Measurements from ENCODE around the gene THYN1. TPM values are rescaled to one million over a fixed set of nuclear protein-coding genes. Genes with fewer than 3 reads are reported as not detected.

The THYN1 gene
- total and polyA plus RNA-seq, 9 donors: 41.0 to 91.8 (median 59.6) TPM

DNA sequence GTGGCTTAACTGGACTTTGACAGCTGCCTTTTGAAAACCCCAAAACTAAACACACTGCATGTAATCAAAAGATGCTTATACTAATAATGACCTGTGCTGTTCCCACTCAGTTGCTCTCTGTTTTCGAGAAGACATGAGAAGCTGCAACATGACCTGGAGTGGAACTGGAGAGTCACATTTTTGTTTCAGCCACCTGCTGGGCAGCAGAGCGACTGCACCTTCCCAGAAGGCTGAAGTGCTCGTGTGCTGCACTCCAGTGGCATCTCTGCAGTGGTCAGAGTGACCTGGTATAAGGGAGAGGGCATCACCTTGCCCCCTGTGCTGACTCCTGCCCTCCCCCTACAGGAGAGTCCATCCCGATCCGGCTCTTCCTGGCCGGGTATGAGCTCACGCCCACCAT is 8.6 kb downstream of the THYN1 start:
- intact Hi-C loops (cut with DNase I): no loop called here
- H3K27me3 ChIP-seq: no peaks in the 10 kb centered on the region
- DNase-seq: no peak
- no peaks in the 10 kb centered on the region for H3K36me3 ChIP-seq
- no peaks in the 10 kb centered on the region for H3K4me1 ChIP-seq (ENCODE audit: insufficient read depth)
- 37 to 47% (median 37%) methylated on average over 7 of the region's 7 CpGs for WGBS, 3 donors
- no peak for TF ChIP-seq POLR2A (IDR thresholded peaks at IDR 0.05)
- no peak for TF ChIP-seq EP300 (IDR thresholded peaks at IDR 0.05)
- TF ChIP-seq, protein P1, sequence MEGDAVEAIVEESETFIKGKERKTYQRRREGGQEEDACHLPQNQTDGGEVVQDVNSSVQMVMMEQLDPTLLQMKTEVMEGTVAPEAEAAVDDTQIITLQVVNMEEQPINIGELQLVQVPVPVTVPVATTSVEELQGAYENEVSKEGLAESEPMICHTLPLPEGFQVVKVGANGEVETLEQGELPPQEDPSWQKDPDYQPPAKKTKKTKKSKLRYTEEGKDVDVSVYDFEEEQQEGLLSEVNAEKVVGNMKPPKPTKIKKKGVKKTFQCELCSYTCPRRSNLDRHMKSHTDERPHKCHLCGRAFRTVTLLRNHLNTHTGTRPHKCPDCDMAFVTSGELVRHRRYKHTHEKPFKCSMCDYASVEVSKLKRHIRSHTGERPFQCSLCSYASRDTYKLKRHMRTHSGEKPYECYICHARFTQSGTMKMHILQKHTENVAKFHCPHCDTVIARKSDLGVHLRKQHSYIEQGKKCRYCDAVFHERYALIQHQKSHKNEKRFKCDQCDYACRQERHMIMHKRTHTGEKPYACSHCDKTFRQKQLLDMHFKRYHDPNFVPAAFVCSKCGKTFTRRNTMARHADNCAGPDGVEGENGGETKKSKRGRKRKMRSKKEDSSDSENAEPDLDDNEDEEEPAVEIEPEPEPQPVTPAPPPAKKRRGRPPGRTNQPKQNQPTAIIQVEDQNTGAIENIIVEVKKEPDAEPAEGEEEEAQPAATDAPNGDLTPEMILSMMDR (IDR thresholded peaks at IDR 0.05): no peak
- H3K9me3 ChIP-seq: no peaks in the 10 kb centered on the region
- no peak overlapping the region for H3K27ac ChIP-seq
- no peak overlapping the region for H3K4me3 ChIP-seq

DNA sequence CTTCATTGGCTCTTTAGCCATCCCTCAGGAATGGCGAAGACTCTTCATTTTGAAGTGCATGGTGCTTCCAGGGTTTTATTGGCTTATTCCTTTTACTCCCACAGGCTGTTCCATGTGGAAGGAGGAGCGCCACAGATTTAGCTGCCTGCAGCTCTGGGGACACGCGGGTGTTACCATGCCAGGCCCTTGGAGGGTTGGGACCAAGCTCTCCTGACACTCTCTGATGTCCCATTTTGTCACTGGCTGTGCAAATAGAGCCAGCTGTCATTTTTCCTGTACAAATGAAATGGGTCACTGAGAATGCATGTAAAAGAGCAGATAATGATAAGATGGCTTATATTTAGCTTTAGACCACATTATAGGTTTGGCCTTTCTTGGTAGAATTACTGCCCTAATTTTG is 9.2 kb downstream of the THYN1 start:
- Histone ChIP-seq H3K4me3 (no peak overlapping the region), H3K36me3 (no peaks in the 10 kb centered on the region), H3K27ac (no peak overlapping the region), H3K4me1 (ENCODE audit: insufficient read depth) (no peaks in the 10 kb centered on the region), H3K9me3 (no peaks in the 10 kb centered on the region), H3K27me3 (no peaks in the 10 kb centered on the region)
- TF ChIP-seq, protein P1 (IDR thresholded peaks at IDR 0.05): no peak
- no peak for TF ChIP-seq POLR2A (IDR thresholded peaks at IDR 0.05)
- TF ChIP-seq EP300 (IDR thresholded peaks at IDR 0.05): no peak
- intact Hi-C loops (cut with DNase I): no loop called here
- DNase-seq: no peak
- 93 to 96% (median 93%) methylated on average over 4 of the region's 4 CpGs for WGBS, 3 donors

DNA sequence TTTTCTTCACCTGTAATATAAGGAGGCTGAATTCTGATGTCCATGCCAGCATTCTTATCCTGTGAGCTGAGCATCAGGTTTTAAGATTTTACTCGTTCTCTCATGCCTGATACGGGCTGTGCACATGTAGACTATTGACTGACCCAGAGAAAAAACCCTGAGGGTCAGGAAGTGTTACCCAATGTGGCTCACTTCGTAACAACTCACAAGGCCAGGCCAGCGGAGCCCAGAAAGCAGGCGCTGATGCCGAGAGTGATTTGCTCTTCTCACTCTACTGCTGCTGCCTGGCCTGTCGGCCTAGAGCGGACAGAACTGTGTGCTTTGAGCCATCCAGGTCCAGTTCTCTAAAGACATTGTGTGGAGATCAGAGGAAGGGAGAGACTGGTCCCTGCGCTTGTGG is 10.8 kb downstream of the THYN1 start:
- Histone ChIP-seq H3K27me3 (no peaks in the 10 kb centered on the region), H3K9me3 (no peaks in the 10 kb centered on the region), H3K36me3 (no peaks in the 10 kb centered on the region), H3K4me1 (ENCODE audit: insufficient read depth) (no peaks in the 10 kb centered on the region), H3K27ac (no peak overlapping the region), H3K4me3 (no peak overlapping the region)
- 83 to 90% (median 85%) methylated on average over 9 of the region's 9 CpGs for WGBS, 3 donors
- TF ChIP-seq, protein P1 (IDR thresholded peaks at IDR 0.05): no peak
- TF ChIP-seq POLR2A (IDR thresholded peaks at IDR 0.05) (no peak), EP300 (IDR thresholded peaks at IDR 0.05) (no peak)
- DNase-seq: no peak
- intact Hi-C loops (cut with DNase I): no loop called here

DNA sequence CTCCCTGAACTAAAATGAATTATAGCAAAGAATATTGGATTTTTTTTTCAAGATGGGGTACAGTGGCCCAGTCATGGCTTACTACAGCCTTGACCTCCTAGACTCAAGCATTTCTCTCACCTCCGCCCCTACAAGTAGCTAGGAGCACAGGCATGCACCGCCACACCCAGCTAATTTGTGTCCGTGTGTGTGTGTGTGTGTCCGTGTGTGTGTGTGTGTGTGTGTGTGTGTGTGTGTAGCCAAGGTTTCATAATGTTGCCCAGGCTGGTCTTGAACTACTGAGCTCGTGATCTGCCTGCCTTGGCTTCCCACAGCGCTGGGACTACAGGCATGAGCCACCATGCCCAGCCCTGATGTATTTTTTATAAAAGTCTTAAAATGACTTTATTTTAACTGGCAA is 12.6 kb downstream of the THYN1 start:
- DNase-seq: no peak
- no peaks in the 10 kb centered on the region for H3K36me3 ChIP-seq

More for the DNA sequence above, 12.6 kb downstream of the THYN1 start:
- H3K27me3 ChIP-seq: no peaks in the 10 kb centered on the region
- H3K27ac ChIP-seq: no peak overlapping the region
- intact Hi-C loops (cut with DNase I): no loop called here
- TF ChIP-seq, protein P1 (IDR thresholded peaks at IDR 0.05): no peak
- WGBS, 3 donors: 59 to 74% (median 62%) methylated on average over 6 of the region's 6 CpGs
- no peaks in the 10 kb centered on the region for H3K4me1 ChIP-seq (ENCODE audit: insufficient read depth)
- no peaks in the 10 kb centered on the region for H3K9me3 ChIP-seq
- H3K4me3 ChIP-seq: no peak overlapping the region

Measured in ovary (tissue), 9 donors.